AG09309 (cell line): Measurements from ENCODE around the gene IGFALS.

Experiments used
- DNase-seq: peaks from one replicate; pipeline ENCODE4 v3.0.0-alpha.2; 2010; ENCODE audit warnings: low read depth
- H3K4me3 ChIP-seq: 2 replicates; pipeline ENCODE4 v1.5.1; 2011; ENCODE audit warnings: mild to moderate bottlenecking, low read depth, low read length, moderate library complexity; ENCODE audit not compliant: control insufficient read depth
- TF ChIP-seq, protein P1 (sequence below): IDR thresholded peaks from 2 replicates; pipeline ENCODE4 v1.5.1; 2011; ENCODE audit warnings: mild to moderate bottlenecking, low read depth, low read length, inconsistent platforms; ENCODE audit not compliant: insufficient read depth, control insufficient read depth; ENCODE audit errors: missing control alignments

Gene IGFALS

GRCh38 chr16:1763521-1764511 lies 29.7 kb downstream of the IGFALS start:
- no peak for DNase-seq
- no peak overlapping the region for H3K4me3 ChIP-seq
- TF ChIP-seq, protein P1, sequence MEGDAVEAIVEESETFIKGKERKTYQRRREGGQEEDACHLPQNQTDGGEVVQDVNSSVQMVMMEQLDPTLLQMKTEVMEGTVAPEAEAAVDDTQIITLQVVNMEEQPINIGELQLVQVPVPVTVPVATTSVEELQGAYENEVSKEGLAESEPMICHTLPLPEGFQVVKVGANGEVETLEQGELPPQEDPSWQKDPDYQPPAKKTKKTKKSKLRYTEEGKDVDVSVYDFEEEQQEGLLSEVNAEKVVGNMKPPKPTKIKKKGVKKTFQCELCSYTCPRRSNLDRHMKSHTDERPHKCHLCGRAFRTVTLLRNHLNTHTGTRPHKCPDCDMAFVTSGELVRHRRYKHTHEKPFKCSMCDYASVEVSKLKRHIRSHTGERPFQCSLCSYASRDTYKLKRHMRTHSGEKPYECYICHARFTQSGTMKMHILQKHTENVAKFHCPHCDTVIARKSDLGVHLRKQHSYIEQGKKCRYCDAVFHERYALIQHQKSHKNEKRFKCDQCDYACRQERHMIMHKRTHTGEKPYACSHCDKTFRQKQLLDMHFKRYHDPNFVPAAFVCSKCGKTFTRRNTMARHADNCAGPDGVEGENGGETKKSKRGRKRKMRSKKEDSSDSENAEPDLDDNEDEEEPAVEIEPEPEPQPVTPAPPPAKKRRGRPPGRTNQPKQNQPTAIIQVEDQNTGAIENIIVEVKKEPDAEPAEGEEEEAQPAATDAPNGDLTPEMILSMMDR = peak; percentile 32

DNA sequence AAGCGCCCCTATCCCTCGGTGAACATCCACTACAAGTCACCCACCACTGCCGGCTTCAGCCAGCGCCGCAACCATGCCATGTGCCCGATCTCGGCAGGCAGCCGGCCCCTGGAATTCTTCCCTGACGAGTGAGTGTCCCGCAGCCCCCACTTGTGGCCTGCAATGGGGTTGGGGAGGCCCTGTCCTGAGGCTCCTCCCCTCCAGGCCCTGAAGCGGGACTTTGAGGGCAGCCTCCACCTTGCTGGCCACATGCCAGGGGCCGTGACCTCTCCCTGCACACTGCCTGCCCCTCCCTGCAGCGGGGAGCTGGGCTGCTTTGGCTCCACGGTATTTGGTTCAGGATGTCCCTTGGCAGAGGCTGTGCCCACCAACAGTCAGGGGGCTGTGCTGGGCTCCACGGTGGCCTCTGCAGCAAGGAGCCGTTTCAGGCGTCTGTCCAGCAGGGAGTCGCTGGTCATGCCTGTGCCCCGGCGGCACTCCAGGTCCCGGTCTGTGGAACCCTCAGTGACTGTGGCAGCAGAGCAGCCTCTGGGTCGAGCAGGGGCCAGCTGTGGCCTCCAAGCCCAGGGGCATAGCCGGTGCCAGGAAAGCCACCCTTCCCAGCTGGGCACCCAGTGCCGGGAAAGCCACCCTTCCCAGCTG lies 30.5 kb downstream of the IGFALS start:
- H3K4me3 ChIP-seq = no peak overlapping the region
- TF ChIP-seq, protein P1 = no peak
- DNase-seq = no peak

DNA sequence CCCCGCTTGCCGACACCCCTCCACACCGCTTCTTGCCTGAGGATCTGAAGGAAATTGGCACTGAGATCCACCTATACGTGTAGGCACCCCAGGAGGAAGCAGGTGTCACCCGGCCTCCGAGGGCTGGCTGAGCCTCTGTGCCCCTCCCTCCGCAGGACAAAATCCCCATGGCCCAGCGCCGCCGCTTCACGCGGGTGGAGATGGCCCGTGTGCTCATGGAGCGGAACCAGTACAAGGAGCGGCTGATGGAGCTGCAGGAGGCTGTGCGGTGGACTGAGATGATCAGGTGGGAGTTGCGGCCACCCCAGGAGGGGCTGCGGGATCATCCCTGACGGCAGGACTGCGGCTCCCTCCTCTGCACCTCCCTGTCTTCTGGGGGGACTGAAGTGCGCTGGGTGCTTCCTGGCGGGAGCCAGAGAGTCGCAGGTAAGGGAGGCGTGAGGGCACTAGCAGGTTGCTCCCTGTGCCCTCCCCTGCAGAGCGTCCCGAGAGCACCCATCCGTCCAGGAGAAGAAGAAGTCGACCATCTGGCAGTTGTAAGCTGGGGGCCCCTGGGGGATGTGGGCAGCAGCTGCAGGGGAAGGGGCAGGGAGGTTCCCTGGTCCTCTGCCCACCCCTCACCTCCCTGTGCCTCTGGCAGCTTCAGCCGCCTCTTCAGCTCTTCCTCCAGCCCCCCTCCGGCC lies 31.2 kb downstream of the IGFALS start:
- DNase-seq = no peak
- H3K4me3 ChIP-seq = no peak overlapping the region
- TF ChIP-seq, protein P1 = no peak

DNA sequence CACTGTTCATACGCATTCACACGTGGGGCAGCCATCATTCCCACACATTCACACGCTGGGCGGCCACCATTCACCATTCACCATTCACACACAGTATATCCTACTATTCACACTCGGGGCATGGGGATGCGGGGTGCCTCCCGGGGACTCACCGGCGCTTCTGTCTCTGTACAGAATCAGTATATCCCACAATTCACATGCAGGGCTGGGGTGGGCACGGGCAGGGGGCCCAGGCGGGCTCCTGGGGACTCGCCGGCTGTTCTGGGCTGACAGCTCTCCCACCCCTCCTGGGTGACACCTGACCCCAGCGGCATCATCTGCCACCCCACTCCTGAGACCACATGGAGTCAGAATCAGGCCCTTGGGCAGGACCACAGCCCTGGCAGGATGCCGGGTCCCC lies 31.8 kb downstream of the IGFALS start:
- no peak for DNase-seq
- TF ChIP-seq, protein P1 = no peak
- H3K4me3 ChIP-seq = no peak overlapping the region

GRCh38 chr16:1760911-1761310 lies 32.6 kb downstream of the IGFALS start:
- no peak overlapping the region for H3K4me3 ChIP-seq
- TF ChIP-seq, protein P1 = no peak
- no peak for DNase-seq

GRCh38 chr16:1759511-1759910 lies 34.0 kb downstream of the IGFALS start:
- no peak for DNase-seq
- no peak overlapping the region for H3K4me3 ChIP-seq
- TF ChIP-seq, protein P1 = no peak
